Measurements from ENCODE around the gene EPHA3.

EPHA3 gene

GRCh38 chr3:89212619-89213018 lies 105.2 kb downstream of the EPHA3 start:
- Histone ChIP-seq H3K36me3 (ENCODE audit: control insufficient read depth, insufficient read depth, low read length) (no peaks in the 10 kb centered on the region), H3K4me1 (ENCODE audit: control insufficient read depth, insufficient read depth, low read length) (peaks cover 3% of the 10 kb centered on the region), H3K4me3 (ENCODE audit: low read length) (no peak overlapping the region), H3K9ac (ENCODE audit: low read length) (no peak overlapping the region), H3K27me3 (ENCODE audit: control insufficient read depth, insufficient read depth, low read length) (no peaks in the 10 kb centered on the region), H3K27ac (ENCODE audit: low read depth, low read length) (no peak overlapping the region)

- Histone ChIP-seq H3K27me3 (ENCODE audit: control insufficient read depth, insufficient read depth, low read length) (no peaks in the 10 kb centered on the region), H3K9ac (ENCODE audit: low read length) (no peak overlapping the region), H3K4me1 (ENCODE audit: control insufficient read depth, insufficient read depth, low read length) (peaks cover 3% of the 10 kb centered on the region), H3K4me3 (ENCODE audit: low read length) (no peak overlapping the region), H3K36me3 (ENCODE audit: control insufficient read depth, insufficient read depth, low read length) (no peaks in the 10 kb centered on the region), H3K27ac (ENCODE audit: low read depth, low read length) (no peak overlapping the region)
Observed at GRCh38 chr3:89216016-89216739, 108.8 kb downstream of the EPHA3 start.

- Histone ChIP-seq H3K4me1 (ENCODE audit: control insufficient read depth, insufficient read depth, low read length) (peaks cover 3% of the 10 kb centered on the region), H3K27ac (ENCODE audit: low read depth, low read length) (no peak overlapping the region), H3K9ac (ENCODE audit: low read length) (no peak overlapping the region), H3K27me3 (ENCODE audit: control insufficient read depth, insufficient read depth, low read length) (no peaks in the 10 kb centered on the region), H3K36me3 (ENCODE audit: control insufficient read depth, insufficient read depth, low read length) (no peaks in the 10 kb centered on the region), H3K4me3 (ENCODE audit: low read length) (no peak overlapping the region)
Observed at GRCh38 chr3:89217148-89217685, 109.8 kb downstream of the EPHA3 start.

- Histone ChIP-seq H3K4me3 (ENCODE audit: low read length) (no peak overlapping the region), H3K27ac (ENCODE audit: low read depth, low read length) (no peak overlapping the region), H3K9ac (ENCODE audit: low read length) (no peak overlapping the region), H3K27me3 (ENCODE audit: control insufficient read depth, insufficient read depth, low read length) (no peaks in the 10 kb centered on the region), H3K4me1 (ENCODE audit: control insufficient read depth, insufficient read depth, low read length) (no peaks in the 10 kb centered on the region), H3K36me3 (ENCODE audit: control insufficient read depth, insufficient read depth, low read length) (no peaks in the 10 kb centered on the region)
Observed at GRCh38 chr3:89221924-89222323, 114.5 kb downstream of the EPHA3 start.

GRCh38 chr3:89223188-89223587 lies 115.8 kb downstream of the EPHA3 start:
- no peak overlapping the region for H3K27ac ChIP-seq (ENCODE audit: low read depth, low read length)
- H3K4me1 ChIP-seq (ENCODE audit: control insufficient read depth, insufficient read depth, low read length), result peaks cover 2% of the 10 kb centered on the region
- H3K4me3 ChIP-seq (ENCODE audit: low read length), result no peak overlapping the region
- no peaks in the 10 kb centered on the region for H3K36me3 ChIP-seq (ENCODE audit: control insufficient read depth, insufficient read depth, low read length)
- no peaks in the 10 kb centered on the region for H3K27me3 ChIP-seq (ENCODE audit: control insufficient read depth, insufficient read depth, low read length)
- H3K9ac ChIP-seq (ENCODE audit: low read length), result no peak overlapping the region

GRCh38 chr3:89227218-89227617 lies 119.8 kb downstream of the EPHA3 start:
- no peak overlapping the region for H3K4me3 ChIP-seq (ENCODE audit: low read length)
- H3K27me3 ChIP-seq (ENCODE audit: control insufficient read depth, insufficient read depth, low read length), result no peaks in the 10 kb centered on the region
- no peaks in the 10 kb centered on the region for H3K36me3 ChIP-seq (ENCODE audit: control insufficient read depth, insufficient read depth, low read length)
- peaks cover 2% of the 10 kb centered on the region for H3K4me1 ChIP-seq (ENCODE audit: control insufficient read depth, insufficient read depth, low read length)
- no peak overlapping the region for H3K27ac ChIP-seq (ENCODE audit: low read depth, low read length)
- no peak overlapping the region for H3K9ac ChIP-seq (ENCODE audit: low read length)

DNA sequence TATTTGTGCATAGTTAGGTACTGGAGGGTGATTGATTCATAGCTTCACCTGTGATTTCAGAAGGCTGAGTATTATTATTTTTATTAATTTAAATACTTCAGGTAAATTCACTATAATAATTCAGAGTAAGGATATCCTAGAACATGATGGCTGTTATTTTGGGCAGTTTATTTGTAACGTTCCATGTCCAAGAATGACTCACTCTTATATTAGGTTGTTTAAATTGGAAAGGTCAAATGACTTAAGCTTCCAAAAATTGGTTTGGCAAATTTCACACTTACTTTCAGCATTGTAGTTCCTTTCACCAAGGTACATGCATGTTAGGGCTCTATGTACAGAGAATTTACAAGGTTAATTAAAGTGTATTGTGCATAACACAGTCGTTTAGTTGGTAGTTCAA lies 120.2 kb downstream of the EPHA3 start:
- no peak overlapping the region for H3K27ac ChIP-seq (ENCODE audit: low read depth, low read length)
- no peak overlapping the region for H3K4me3 ChIP-seq (ENCODE audit: low read length)
- H3K9ac ChIP-seq (ENCODE audit: low read length), result no peak overlapping the region
- H3K4me1 ChIP-seq (ENCODE audit: control insufficient read depth, insufficient read depth, low read length), result peaks cover 2% of the 10 kb centered on the region
- no peaks in the 10 kb centered on the region for H3K27me3 ChIP-seq (ENCODE audit: control insufficient read depth, insufficient read depth, low read length)
- H3K36me3 ChIP-seq (ENCODE audit: control insufficient read depth, insufficient read depth, low read length), result no peaks in the 10 kb centered on the region

GRCh38 chr3:89232155-89232554 lies 124.7 kb downstream of the EPHA3 start:
- H3K27ac ChIP-seq (ENCODE audit: low read depth, low read length), result no peak overlapping the region
- H3K9ac ChIP-seq (ENCODE audit: low read length), result no peak overlapping the region
- H3K36me3 ChIP-seq (ENCODE audit: control insufficient read depth, insufficient read depth, low read length), result no peaks in the 10 kb centered on the region
- peaks cover 2% of the 10 kb centered on the region for H3K4me1 ChIP-seq (ENCODE audit: control insufficient read depth, insufficient read depth, low read length)
- H3K4me3 ChIP-seq (ENCODE audit: low read length), result no peak overlapping the region
- H3K27me3 ChIP-seq (ENCODE audit: control insufficient read depth, insufficient read depth, low read length), result no peaks in the 10 kb centered on the region

GRCh38 chr3:89234620-89235019 lies 127.2 kb downstream of the EPHA3 start:
- no peak overlapping the region for H3K27ac ChIP-seq (ENCODE audit: low read depth, low read length)
- H3K9ac ChIP-seq (ENCODE audit: low read length), result no peak overlapping the region
- peaks cover 2% of the 10 kb centered on the region for H3K4me1 ChIP-seq (ENCODE audit: control insufficient read depth, insufficient read depth, low read length)
- H3K36me3 ChIP-seq (ENCODE audit: control insufficient read depth, insufficient read depth, low read length), result no peaks in the 10 kb centered on the region
- no peak overlapping the region for H3K4me3 ChIP-seq (ENCODE audit: low read length)
- no peaks in the 10 kb centered on the region for H3K27me3 ChIP-seq (ENCODE audit: control insufficient read depth, insufficient read depth, low read length)

DNA sequence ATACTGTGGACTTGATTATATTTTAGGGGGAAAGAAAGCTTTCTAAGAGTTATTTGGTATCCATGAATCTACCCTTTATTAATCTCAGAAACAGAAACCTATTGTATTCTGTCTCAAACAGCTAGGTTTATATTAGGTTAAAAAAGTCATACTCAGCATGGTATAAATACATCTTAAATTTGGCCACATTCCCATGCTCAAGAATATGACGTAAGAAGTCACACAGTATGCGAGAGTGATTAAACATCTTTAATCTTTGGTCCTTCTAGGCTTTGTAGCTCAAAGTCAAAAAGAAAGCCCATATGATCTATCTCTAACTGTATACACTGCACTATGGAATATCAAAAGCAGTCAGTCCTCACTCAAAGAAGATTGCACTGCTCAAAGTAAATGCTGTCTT lies 131.4 kb downstream of the EPHA3 start:
- Histone ChIP-seq H3K9ac (ENCODE audit: low read length) (no peak overlapping the region), H3K4me1 (ENCODE audit: control insufficient read depth, insufficient read depth, low read length) (peaks cover 2% of the 10 kb centered on the region), H3K27me3 (ENCODE audit: control insufficient read depth, insufficient read depth, low read length) (no peaks in the 10 kb centered on the region), H3K36me3 (ENCODE audit: control insufficient read depth, insufficient read depth, low read length) (no peaks in the 10 kb centered on the region), H3K27ac (ENCODE audit: low read depth, low read length) (no peak overlapping the region), H3K4me3 (ENCODE audit: low read length) (no peak overlapping the region)

GRCh38 chr3:89239774-89240173 lies 132.4 kb downstream of the EPHA3 start:
- Histone ChIP-seq H3K4me1 (ENCODE audit: control insufficient read depth, insufficient read depth, low read length) (peaks cover 2% of the 10 kb centered on the region), H3K27ac (ENCODE audit: low read depth, low read length) (no peak overlapping the region), H3K27me3 (ENCODE audit: control insufficient read depth, insufficient read depth, low read length) (no peaks in the 10 kb centered on the region), H3K36me3 (ENCODE audit: control insufficient read depth, insufficient read depth, low read length) (no peaks in the 10 kb centered on the region), H3K9ac (ENCODE audit: low read length) (no peak overlapping the region), H3K4me3 (ENCODE audit: low read length) (no peak overlapping the region)

- no peak overlapping the region for H3K4me3 ChIP-seq (ENCODE audit: low read length)
- no peaks in the 10 kb centered on the region for H3K36me3 ChIP-seq (ENCODE audit: control insufficient read depth, insufficient read depth, low read length)
- H3K27ac ChIP-seq (ENCODE audit: low read depth, low read length), result no peak overlapping the region
- no peak overlapping the region for H3K9ac ChIP-seq (ENCODE audit: low read length)
- H3K27me3 ChIP-seq (ENCODE audit: control insufficient read depth, insufficient read depth, low read length), result no peaks in the 10 kb centered on the region
- no peaks in the 10 kb centered on the region for H3K4me1 ChIP-seq (ENCODE audit: control insufficient read depth, insufficient read depth, low read length)
Observed at GRCh38 chr3:89245612-89246011, 138.2 kb downstream of the EPHA3 start.

GRCh38 chr3:89246326-89246725 lies 138.9 kb downstream of the EPHA3 start:
- Histone ChIP-seq H3K4me3 (ENCODE audit: low read length) (no peak overlapping the region), H3K4me1 (ENCODE audit: control insufficient read depth, insufficient read depth, low read length) (no peaks in the 10 kb centered on the region), H3K9ac (ENCODE audit: low read length) (no peak overlapping the region), H3K27me3 (ENCODE audit: control insufficient read depth, insufficient read depth, low read length) (no peaks in the 10 kb centered on the region), H3K36me3 (ENCODE audit: control insufficient read depth, insufficient read depth, low read length) (no peaks in the 10 kb centered on the region), H3K27ac (ENCODE audit: low read depth, low read length) (no peak overlapping the region)

Data from rectal smooth muscle tissue (tissue), 1 donor.